GM18517 (cell line): ENCODE measurements around the gene FN1.
"Not testable (repeated sequence)": the region's sequence is repeated elsewhere in the genome, so short reads cannot be mapped to it uniquely, and the experiment has no call there.

Experiments
- ATAC-seq: cut with Tn5 transposase; IDR thresholded peaks from one replicate; pipeline ENCODE4 v1.9.1; 2021; ENCODE audit warnings: mild to moderate bottlenecking, moderate library complexity; ENCODE audit not compliant: unreplicated experiment

FN1 gene

DNA sequence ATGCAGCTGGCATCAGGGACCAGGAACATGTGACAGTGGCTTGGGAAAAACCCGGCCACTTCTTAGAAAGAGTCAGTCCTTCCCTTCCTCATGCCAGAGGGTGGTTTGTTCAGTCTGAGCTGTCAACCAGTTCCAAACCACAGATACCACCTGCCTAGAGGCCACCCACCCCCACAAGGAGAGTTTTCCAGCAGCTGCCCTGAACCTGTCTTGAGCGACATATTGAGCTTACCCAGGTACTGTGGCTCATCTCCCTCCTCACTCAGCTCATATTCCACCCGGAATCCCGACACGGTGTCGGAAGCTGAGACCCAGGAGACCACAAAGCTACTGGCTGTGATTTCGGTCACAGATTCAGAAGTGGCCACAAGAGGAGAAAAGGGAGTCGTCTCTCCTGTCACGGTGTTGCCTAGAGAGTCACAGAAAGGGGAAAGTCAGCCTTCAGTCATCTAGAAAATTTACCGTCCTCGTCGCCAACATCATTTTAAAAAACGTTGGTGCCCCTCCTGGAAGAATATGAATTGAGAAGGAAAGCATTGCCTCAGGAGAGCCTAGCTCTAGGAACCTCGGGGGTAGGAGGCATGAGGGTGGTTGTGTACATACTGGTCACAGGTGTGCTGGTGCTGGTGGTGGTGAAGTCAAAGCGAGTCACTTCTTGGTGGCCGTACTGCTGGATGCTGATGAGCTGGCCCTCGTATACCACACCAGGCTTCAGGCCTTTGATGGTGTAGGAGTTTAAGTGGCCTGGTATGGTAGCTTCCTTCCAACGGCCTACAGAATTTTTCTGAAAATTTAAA, 26.3 kb downstream of the FN1 start:
- ATAC-seq, result no peak

DNA sequence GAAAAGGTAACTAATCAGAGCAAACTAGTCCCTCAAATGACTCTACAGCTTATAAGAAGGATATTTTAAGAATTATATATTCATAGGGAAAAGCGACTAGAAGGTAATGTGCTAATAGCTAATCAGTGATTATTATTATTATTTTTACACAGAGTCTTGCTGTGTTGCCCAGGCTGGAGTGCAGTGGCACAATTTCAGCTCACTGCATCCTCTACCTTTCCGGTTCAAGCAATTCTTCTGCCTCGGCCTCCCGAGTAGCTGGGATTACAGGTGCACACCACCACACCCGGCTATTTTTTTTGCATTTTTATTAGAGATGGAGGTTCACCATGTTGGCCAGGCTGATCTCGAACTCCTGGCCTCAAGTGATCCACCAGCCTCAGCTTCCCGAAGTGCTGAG, 27.4 kb downstream of the FN1 start:
- ATAC-seq, result not testable (repeated sequence)

DNA sequence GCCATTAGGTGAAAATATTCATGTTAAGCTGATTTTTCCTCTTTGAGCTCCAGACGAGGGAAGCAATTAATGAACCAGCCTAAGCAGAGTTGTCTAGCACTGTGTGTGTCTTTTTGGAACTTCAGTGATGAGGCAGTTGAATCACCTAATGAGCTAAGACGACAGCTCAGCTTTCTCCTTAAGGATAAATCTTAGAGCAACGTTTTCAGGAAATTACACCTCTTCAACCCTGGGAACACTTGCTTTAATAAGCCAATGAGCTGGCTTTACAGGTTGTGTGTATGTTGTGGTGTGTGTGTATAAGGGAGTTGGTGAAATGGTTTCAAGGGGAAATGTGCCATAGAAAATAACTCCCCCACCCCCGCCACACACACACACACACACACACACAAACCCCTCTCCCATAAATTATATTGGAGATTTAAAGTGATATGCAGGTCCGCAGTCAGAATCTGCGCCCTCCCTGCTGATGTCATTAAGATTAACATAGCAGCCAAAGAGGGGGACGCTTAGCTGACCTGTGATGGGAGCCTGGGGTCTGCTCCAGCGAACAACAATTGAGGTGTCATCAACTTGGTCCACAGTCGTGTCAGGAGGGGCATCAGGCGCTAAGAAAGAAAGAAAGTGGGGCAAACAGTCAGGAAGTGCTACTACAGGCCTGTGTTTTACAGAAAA, 28.1 kb downstream of the FN1 start:
- ATAC-seq, result no peak

DNA sequence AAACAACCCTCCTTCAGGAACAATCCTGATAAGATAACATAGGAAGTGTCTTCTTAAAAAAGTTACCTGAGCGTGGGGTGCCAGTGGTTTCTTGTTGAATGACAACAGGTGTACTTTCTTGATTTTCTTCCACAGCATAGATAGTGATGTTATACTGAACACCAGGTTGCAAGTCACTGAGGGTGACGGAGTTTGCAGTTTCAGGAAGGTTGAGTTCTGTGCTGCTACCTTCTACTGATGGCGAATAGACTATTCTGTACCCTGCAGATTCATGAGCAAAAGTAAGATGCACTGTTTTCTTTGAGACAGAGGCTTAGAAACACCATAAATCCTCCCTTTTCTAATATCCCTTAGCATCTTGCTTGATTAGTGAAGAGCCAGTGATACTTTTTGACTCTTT, 28.8 kb downstream of the FN1 start:
- no peak for ATAC-seq

- ATAC-seq, result no peak
Observed at GRCh38 chr2:215405722-215406581, 29.9 kb downstream of the FN1 start.

GRCh38 chr2:215404348-215405012, 31.4 kb downstream of the FN1 start:
- ATAC-seq, result no peak

DNA sequence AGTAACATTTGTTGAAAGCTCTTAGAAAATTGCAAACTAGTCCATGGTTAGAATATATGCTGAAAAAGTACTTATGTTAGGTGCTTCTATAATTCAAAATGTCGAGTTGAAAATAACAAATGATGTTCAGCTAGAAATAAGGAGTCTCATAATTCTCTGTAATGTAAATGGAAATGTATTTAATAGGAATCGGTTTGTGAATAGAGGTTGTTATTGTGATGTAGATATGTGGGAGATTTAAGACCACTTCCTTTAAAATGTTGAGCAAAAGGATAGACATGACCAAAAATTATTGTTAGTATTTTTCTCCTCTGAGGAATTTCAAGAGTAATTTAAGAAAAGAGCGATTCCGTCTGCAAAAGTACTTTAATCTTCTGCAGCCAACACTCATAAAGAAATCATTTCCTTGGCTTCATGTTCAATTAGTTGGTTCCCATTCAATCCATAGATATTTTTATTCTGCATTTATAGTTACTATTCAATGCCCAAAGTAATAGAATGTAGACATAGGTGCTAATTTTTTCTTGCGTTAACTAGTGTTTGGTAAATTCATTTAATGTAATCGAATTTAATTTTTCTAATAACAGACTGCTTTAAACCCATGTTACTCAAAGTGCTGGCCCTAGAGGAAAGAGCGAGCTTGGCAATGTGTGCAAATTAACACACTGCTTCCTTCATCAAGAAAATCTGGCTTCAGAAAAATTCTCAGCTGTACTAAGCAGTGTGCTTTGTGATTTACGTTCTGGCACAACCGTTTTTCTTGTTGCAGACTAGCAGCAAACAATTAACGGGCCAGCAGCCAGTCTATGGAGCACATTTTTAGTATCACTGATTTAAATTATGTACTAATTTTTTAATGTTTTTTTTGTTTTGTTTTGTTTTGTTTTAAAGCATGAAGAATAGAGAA, 32.2 kb downstream of the FN1 start:
- ATAC-seq, result no peak

DNA sequence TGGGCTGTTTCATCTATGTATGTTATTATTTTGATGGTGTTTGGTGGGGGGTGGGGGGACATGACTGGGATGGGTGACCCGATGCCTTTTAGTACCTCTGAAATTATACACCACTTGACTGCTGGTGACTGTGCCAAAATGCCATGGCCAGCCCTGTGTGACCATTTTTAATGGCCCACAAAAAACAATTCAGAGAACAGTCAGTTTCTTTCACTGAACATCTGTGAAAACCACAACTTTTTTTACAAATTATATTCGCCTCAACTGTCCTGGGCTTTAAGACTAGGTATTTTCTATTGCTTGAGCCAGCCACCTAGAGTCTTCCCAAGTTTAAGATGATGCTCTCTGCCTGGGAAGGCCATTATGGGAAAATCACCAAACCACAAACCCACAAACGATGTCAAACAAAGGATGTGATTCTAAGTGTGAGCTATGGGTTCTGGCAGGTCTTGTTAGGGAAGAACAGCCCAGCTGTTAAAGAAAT, 33.9 kb downstream of the FN1 start:
- no peak for ATAC-seq

- ATAC-seq, result no peak
Observed at GRCh38 chr2:215399067-215399716, 36.7 kb downstream of the FN1 start.

GRCh38 chr2:215397632-215398341, 38.1 kb downstream of the FN1 start:
- ATAC-seq, result no peak

- ATAC-seq, result no peak
Observed at GRCh38 chr2:215396595-215397313, 39.1 kb downstream of the FN1 start.

- ATAC-seq, result no peak
Observed at GRCh38 chr2:215395687-215396460, 40.0 kb downstream of the FN1 start.

- ATAC-seq, result no peak
Observed at GRCh38 chr2:215394102-215394805, 41.6 kb downstream of the FN1 start.

GRCh38 chr2:215392687-215393270, 43.1 kb downstream of the FN1 start:
- ATAC-seq, result no peak

- no peak for ATAC-seq
Observed at GRCh38 chr2:215392164-215392563, 43.7 kb downstream of the FN1 start.

DNA sequence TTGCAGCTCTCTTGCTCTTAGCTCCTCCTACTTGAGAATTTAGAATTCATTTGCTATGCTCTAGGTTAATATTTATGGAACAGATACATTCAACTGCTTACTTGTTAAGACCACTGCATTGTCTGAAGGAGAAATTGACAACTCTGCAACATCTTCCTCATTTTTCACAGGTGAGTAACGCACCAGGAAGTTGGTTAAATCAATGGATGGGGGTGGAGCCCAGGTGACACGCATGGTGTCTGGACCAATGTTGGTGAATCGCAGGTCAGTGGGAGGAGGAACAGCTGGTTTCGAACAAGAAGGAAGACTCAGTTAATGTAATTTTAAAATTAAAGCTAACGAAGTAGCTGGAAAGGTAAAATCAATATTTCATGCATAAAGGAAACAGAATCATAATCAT, 44.3 kb downstream of the FN1 start:
- ATAC-seq, result no peak
